VCaP (cell line): ENCODE data around the gene EMILIN1.
"Not testable (repeated sequence)": the region's sequence is repeated elsewhere in the genome, so short reads cannot be mapped to it uniquely, and the experiment has no call there.

Experiments used
- H3K27ac ChIP-seq: fragments of 450-650 bp; 2 replicates; pipeline ENCODE4 v1.5.1; 2017
- CTCF ChIP-seq: fragments of 450-650 bp; conservative IDR thresholded peaks from 2 replicates; pipeline ENCODE4 v1.5.1; 2017; ENCODE audit warnings: mild to moderate bottlenecking, moderate library complexity

The EMILIN1 gene

GRCh38 chr2:27102329-27102728, 23.9 kb downstream of the EMILIN1 start:
- no peak overlapping the region for H3K27ac ChIP-seq
- no peak for TF ChIP-seq CTCF

DNA sequence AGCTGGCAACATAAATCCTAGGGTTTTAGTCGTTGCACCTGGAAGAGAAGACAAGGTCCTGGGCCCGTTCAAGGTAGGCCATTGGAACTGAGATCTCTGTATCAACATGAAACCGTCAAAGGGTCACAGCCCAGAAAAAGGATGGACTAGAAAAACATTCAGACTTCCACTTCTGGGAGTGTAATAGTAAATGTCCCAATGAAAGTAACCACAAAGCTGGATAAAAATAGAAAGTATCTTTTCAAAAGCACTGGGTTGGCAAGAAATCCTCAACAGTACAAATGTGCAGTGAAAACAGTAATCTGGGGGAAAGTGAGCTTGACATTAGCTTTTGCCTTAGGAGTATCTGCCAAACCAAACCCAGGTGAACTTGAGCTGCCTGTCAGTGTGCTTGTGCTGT, 27.6 kb downstream of the EMILIN1 start:
- H3K27ac ChIP-seq, result no peak overlapping the region
- no peak for TF ChIP-seq CTCF

DNA sequence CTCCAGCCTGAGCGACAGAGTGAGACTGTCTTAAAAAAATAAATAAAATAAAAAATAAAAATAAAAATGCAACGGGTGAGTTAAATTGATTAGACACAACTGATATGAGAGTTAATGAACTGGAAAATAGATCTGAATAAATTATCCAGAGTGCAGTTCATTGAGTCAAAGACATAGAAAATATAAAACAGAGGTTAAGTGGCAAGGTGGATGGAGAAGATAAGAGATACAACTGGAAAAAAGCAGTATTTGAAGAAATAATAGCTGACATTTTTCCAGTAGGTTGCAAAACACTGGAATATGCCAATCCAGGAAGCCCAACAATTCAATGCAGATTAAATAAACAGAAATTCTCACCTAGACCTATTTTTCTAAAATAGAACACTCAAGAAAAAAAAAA, 29.8 kb downstream of the EMILIN1 start:
- H3K27ac ChIP-seq, result no peak overlapping the region
- TF ChIP-seq CTCF, result no peak

- TF ChIP-seq CTCF, result no peak
- H3K27ac ChIP-seq, result no peak overlapping the region
Observed at GRCh38 chr2:27109083-27109482, 30.7 kb downstream of the EMILIN1 start.

GRCh38 chr2:27110603-27111352, 32.4 kb downstream of the EMILIN1 start:
- not testable (repeated sequence) for H3K27ac ChIP-seq

DNA sequence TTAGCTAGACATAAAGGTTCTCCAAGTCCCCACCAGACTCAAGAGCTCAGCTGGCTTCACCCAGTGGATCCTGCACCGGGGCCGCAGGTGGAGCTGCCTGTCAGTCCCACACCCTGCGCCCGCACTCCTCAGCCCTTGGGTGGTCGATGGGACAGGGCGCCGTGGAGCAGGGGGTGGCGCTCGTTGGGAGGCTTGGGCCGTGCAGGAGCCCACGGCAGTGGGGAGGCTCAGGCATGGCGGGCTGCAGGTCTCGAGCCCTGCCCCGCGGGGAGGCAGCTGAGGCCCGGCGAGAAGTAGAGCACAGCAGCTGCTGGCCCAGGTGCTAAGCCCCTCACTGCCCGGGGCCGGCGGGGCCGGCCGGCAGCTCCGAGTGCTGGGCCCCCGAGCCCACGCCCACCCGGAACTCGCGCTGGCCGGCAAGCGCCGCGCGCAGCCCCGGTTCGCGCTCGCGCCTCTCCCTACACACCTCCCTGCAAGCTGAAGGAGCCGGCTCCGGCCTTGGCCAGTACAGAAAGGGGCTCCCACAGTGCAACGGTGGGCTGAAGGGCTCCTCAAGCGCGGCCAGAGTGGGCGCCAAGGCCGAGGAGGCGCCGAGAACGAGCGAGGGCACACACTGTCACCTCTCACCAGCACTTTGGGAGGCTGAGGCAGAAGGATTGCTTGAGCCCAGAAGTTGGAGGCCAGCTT, 33.1 kb downstream of the EMILIN1 start:
- not testable (repeated sequence) for H3K27ac ChIP-seq

DNA sequence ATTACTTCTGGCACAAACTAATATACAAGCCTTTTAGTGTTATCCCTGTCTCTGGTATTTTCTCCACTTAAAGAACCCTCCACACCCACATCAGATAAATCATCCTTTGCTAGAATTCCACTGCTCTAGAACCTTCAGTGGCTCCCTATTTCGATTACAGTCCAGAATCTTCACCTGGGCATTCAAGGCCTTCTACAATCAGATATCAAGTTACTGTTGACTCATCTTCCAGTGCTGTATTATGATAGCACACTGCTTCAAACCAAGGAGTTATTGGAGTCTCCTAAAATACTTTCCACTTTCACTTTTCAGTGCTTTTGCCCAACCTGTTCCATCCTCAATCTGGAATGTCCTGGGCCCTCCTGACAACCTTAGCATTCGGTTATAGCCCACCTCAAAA, 37.1 kb downstream of the EMILIN1 start:
- no peak for TF ChIP-seq CTCF
- no peak overlapping the region for H3K27ac ChIP-seq

- H3K27ac ChIP-seq, result peak overlapping the region; percentile 84
- no peak for TF ChIP-seq CTCF
Observed at GRCh38 chr2:27117995-27118524, 39.6 kb downstream of the EMILIN1 start.
